Cardiac muscle cell (in vitro differentiated cells and primary cell): Measurements from ENCODE around the gene MEGF9. TPM values are rescaled to one million over a fixed set of nuclear protein-coding genes. Genes with fewer than 3 reads are reported as not detected.
"Not testable (repeated sequence)": the region's sequence is repeated elsewhere in the genome, so short reads cannot be mapped to it uniquely, and the experiment has no call there.

Source experiments
- DNase-seq, 2 donors: peaks; one replicate each; pipeline versions ENCODE4 v3.0.0 to v3.0.0-alpha.2; 2010 to 2017; ENCODE audit warnings: low read depth in 1 of 2, low spot score in 1 of 2
- H3K27ac ChIP-seq: fragments of 200-600 bp; sonication (generic); 2 replicates; pipeline ENCODE4 v1.5.1; 2016
- H3K27me3 ChIP-seq: fragments of 200-600 bp; sonication (generic); 2 replicates; pipeline ENCODE4 v1.6.0; 2016; ENCODE audit warnings: control low read depth
- H3K36me3 ChIP-seq: fragments of 200-600 bp; sonication (generic); 2 replicates; pipeline ENCODE4 v1.5.1; 2016; ENCODE audit warnings: control low read depth
- H3K4me1 ChIP-seq: fragments of 200-600 bp; sonication (generic); 2 replicates; pipeline ENCODE4 v1.8.1; 2017; ENCODE audit warnings: low read depth, mild to moderate bottlenecking, mixed run types
- H3K4me3 ChIP-seq: fragments of 200-600 bp; sonication (generic); 2 replicates; pipeline ENCODE4 v1.5.1; 2016; ENCODE audit warnings: mild to moderate bottlenecking
- H3K9me3 ChIP-seq: fragments of 200-600 bp; sonication (generic); 2 replicates; pipeline ENCODE4 v1.5.1; 2017; ENCODE audit warnings: low read depth, mild to moderate bottlenecking, control low read depth
- CTCF ChIP-seq: IDR thresholded peaks from 2 replicates; pipeline ENCODE4 v1.5.1; 2012; ENCODE audit warnings: low read depth, mild to moderate bottlenecking, low read length
- polyA plus RNA-seq: library from polyadenylated mRNA; unstranded; fragments of >200 nt; fragmentation: Nextera tagmentation; extraction: Ambion mirVana; gene quantifications from 2 replicates; pipeline ENCODE4 v1.2.1, GENCODE V29; 2016
- total RNA-seq: library from RNA; depleted of rRNA; stranded (reverse); fragments of >200 nt; gene quantifications from 2 replicates; pipeline ENCODE4 v1.2.3, GENCODE V29; 2016

The MEGF9 gene
- total and polyA plus RNA-seq, 2 experiments from 2014 or later: 0.60 to 1.8 TPM

GRCh38 chr9:120648581-120649197 is 65.6 kb downstream of the MEGF9 start:
- H3K27me3 ChIP-seq: no peaks in the 10 kb centered on the region
- H3K4me3 ChIP-seq: no peak overlapping the region
- H3K9me3 ChIP-seq: no peaks in the 10 kb centered on the region
- no peak overlapping the region for H3K27ac ChIP-seq
- no peaks in the 10 kb centered on the region for H3K36me3 ChIP-seq
- no peaks in the 10 kb centered on the region for H3K4me1 ChIP-seq
- TF ChIP-seq CTCF: no peak
- DNase-seq: no peak

GRCh38 chr9:120646948-120647347 is 67.3 kb downstream of the MEGF9 start:
- Histone ChIP-seq H3K27me3 (no peaks in the 10 kb centered on the region), H3K27ac (no peak overlapping the region), H3K4me1 (no peaks in the 10 kb centered on the region), H3K4me3 (no peak overlapping the region), H3K36me3 (no peaks in the 10 kb centered on the region), H3K9me3 (no peaks in the 10 kb centered on the region)
- DNase-seq: no peak
- TF ChIP-seq CTCF: no peak

- DNase-seq: no peak
- H3K27me3 ChIP-seq: no peaks in the 10 kb centered on the region
- no peaks in the 10 kb centered on the region for H3K36me3 ChIP-seq
- no peaks in the 10 kb centered on the region for H3K9me3 ChIP-seq
- H3K4me3 ChIP-seq: no peak overlapping the region
- TF ChIP-seq CTCF: no peak
- no peak overlapping the region for H3K27ac ChIP-seq
- H3K4me1 ChIP-seq: no peaks in the 10 kb centered on the region
Observed at GRCh38 chr9:120645760-120646159, 68.5 kb downstream of the MEGF9 start.

GRCh38 chr9:120643061-120643460 is 71.2 kb downstream of the MEGF9 start:
- Histone ChIP-seq H3K36me3 (no peaks in the 10 kb centered on the region), H3K4me1 (no peaks in the 10 kb centered on the region)

GRCh38 chr9:120642129-120642770 is 72.0 kb downstream of the MEGF9 start:
- no peak for DNase-seq
- H3K9me3 ChIP-seq: no peaks in the 10 kb centered on the region
- H3K27me3 ChIP-seq: no peaks in the 10 kb centered on the region
- no peak overlapping the region for H3K4me3 ChIP-seq
- no peaks in the 10 kb centered on the region for H3K4me1 ChIP-seq
- no peak for TF ChIP-seq CTCF
- no peaks in the 10 kb centered on the region for H3K36me3 ChIP-seq
- no peak overlapping the region for H3K27ac ChIP-seq

More at GRCh38 chr9:120643061-120643460, 71.2 kb downstream of the MEGF9 start:
- no peak for TF ChIP-seq CTCF
- Histone ChIP-seq H3K4me3 (no peak overlapping the region), H3K27ac (no peak overlapping the region), H3K9me3 (no peaks in the 10 kb centered on the region), H3K27me3 (no peaks in the 10 kb centered on the region)
- DNase-seq: no peak

GRCh38 chr9:120640874-120641273 is 73.4 kb downstream of the MEGF9 start:
- not testable (repeated sequence) for H3K4me1 ChIP-seq, H3K9me3 ChIP-seq, H3K27me3 ChIP-seq, H3K27ac ChIP-seq, DNase-seq, H3K4me3 ChIP-seq, H3K36me3 ChIP-seq
